Activated T-cell treated with anti-CD3 and anti-CD28 coated beads for 24 hours (primary cell): ENCODE measurements around the gene C2orf72.
"Not testable (repeated sequence)": the region's sequence is repeated elsewhere in the genome, so short reads cannot be mapped to it uniquely, and the experiment has no call there.

Experiments
- DNase-seq: peaks from one replicate; pipeline ENCODE4 v3.0.0-alpha.2; 2020; ENCODE audit warnings: low read depth

The C2orf72 gene

DNA sequence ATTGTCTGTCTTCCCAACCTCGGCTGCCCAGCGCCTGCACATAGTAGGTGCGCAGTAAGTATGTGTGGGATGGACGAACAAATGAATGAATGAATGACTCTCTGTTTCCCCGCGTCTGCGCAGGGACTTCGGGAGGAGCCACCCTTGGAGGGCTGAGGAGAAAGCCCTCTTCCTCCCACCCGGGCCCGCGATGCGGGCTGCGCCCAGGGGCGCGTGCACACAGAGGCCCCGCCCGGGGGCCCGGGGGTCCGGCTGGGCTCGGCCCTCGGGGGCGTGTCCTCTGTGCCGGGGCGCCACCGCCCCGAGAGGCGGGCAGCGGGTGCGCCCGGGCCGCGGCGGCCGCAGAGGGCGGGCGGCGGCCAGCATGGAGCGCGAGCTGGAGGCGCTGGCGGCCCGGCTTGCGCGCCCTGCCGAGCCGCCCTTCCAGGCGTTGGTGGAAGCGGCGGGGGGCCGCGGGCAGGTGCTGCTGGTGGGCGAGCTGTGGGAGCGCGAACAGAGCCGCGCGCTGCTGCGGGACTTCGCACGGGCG, at the start of gene C2orf72:
TSS of gene C2orf72 (plus strand) at position 322 of the 529 bp plus-strand sequence. CDS start at position 365, 43 bp downstream.
- no peak for DNase-seq

DNA sequence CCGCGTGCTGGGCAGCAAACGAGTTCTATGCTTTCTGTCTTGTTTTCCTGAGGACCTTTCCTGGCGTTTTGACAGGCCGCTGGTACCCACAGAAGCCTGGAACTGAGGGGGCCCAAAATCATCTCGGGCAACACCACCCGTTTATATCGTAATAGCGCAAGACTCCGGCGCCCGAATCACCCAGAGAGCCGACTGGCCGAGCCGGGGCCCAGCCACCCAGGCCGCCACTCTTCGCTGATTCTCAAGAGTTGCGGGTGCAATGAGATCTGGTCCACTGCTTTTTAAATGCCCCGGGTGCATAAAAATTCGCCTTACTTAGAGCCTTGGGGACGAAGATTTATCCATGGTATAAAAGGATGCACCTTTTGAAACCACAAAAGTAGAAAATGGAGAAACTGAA, 47.6 kb upstream of the C2orf72 start:
- no peak for DNase-seq

DNA sequence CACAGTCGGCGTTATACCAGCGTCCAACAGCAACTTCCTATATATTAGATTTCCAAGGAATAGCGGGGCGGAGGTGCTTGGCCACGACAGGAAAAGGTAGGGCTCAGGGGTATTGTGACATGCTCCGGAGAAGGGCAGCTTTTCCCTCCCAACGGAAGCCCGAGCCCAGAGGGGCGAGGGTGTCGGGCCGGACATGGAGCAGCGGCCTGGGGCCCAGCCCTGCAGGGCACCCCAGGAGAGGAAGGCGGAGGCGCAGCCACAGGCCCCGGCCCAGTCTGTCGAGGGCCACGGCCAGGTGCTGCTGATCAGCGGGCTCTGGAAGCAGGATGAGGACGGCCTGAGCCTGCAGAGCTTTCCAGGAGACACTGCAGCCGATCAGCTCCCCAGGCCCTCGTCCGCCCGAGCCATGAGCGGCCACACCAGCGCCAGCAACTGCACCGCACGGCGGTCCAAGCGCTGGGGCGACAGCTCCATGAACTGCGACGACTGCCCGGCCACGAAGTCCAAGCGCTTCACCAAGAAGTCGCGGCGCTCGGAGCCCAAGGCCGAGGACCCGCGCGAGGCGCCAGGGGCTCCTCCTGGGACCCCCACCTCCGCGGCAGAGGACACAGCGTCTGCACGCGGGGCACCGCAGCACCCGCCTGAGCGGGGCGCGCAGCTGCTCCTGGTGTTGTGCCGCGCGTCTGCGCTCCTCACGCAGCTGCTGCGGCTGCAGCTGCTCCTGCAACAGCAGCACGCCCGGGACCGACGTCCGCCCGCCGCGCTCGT, 47.0 kb upstream of the C2orf72 start:
- no peak for DNase-seq

DNA sequence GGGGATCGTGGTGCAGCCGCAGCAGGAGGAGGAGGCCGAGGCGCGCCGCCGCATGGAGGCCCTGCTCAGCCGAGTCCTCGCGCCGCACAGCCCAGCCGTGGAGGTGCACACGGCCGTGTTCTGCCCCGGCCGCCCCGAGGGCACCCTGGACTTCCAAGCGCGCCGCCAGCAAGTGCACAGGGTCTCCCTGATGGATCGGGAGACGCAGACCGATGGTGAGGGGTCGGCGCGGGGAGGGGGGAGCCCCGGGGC, 46.5 kb upstream of the C2orf72 start:
- no peak for DNase-seq

DNA sequence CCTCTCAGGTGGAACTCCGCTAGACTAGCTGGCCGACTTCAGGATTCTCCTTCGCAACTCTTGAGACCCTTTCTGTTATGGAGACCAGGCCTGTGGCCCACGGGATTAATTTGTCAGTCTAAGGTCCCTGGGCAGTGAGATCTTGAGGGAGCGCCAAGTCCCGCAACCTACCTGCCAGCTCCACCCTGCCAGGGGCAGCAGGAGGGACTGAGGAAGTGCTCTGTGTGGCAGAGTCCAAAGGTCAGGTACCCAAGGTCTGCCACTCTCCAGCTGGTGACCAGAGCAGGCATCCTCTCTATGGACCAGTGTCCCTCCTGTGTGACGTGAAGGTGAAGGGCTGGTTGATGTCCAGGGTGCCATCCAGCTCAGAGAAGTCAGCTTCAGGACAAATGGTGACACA, 45.7 kb upstream of the C2orf72 start:
- DNase-seq: no peak

DNA sequence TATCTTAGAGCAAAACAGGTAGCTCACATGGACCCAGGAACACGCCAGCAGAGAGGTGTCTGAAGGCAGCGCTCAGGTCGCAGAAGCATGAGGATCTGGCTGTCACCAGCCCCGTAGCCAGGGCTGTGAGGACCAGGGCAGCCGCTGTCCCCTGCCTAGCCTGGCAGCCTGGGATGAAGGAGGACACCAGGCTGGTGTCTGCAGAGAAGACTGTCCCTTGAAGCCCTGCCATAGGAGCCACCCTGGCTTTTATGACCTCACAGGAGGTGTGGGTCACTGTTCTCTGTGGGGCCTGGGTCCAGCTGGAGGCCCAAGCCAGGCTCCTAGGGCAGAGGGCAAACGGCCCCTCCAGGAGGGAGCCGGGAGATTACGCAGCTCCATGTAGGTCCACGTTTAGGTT, 41.5 kb upstream of the C2orf72 start, which contains the start of gene SPATA3:
TSS of gene SPATA3 (plus strand) at position 301 of the 400 bp plus-strand sequence. CDS start 113 bp downstream, outside the sequence.
- no peak for DNase-seq

DNA sequence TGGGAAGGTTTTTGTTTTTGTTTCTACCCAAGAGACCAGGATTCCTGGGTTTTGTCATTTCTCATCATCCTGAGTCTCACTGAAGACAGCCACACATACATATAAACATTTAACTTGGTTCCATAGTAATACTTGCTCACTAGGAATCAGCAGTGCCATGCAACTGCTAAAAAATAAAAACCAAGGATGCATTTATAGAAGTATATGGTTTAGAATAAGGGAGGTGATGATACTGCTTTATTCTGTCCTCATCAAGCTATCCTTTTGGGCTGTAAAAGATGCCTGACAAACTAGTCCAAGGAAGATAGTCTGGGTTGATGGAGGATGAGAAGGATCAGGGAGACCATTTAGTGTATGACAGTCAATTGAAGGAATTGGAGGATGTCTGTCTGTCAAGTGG, 40.7 kb upstream of the C2orf72 start:
- DNase-seq: no peak

DNA sequence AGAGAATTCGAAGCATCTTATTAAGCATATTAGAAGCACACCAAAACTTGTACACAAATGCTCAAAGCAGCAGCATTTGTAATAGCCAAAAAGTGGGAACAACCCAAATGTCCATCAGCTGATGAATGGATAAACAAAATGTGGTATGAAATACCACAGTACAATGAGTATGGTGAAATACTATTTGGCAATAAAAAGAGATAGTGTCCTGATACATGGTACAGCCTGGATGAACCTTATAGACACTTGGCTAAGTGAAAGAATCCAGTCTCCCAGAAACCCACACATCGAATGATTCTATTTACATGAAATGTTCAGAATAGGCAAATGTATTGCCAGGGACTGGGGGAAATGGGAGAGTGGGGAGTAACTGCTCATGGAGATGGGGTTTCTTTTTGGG, 38.4 kb upstream of the C2orf72 start:
- no peak for DNase-seq

DNA sequence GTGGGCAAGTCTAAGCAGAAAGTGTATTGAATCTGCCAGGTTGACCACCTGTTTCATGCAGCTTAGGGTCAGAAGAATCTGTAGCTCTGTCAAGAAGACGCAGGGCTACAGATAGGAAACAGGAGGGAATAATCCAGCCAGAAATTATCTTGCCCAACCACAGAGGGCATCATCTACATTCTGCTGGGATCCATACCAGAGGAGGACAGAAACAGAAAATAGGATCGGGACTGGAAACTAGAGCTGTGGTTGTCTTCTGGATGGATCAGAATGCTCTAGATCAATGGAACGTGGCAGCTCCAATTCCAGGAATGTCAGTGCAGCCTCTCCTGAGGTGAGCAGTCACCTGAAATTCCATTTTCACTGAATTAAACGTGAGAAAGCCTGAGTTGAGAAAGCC, 37.8 kb upstream of the C2orf72 start:
- no peak for DNase-seq

DNA sequence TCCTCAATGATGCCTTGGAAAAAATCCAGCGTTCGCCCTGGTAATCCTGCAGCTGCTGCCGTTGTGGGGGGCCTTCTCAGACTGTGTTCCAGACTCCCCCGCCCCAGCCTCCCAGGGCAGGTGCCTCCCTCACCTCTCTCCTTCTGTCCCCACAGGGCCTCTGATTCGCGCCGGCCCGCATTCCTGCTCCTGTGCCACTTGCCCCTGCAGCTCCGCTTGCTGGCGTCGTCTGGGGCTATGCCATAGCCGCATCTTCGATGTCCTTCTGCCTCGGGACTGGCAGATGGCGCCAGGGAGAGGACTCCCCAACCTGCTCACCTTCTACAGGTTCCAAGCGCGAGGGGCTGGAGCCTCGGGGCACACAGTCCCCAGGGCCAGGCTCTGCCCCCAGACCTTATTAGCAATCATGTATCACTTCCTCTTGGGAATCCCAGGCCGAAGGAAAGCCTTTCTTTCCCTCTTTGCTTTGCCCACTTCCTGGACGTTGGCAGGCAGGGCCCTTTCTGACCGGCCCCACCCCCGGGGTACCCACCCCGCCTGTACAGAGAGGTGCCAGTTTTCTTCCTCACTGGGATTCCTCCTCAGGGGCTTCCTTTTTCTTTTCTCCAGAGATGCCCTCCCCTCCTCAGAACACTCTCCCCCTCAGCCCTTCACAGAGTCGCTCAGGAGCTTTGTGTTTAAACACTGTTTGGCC, 37.0 kb upstream of the C2orf72 start:
- no peak for DNase-seq

DNA sequence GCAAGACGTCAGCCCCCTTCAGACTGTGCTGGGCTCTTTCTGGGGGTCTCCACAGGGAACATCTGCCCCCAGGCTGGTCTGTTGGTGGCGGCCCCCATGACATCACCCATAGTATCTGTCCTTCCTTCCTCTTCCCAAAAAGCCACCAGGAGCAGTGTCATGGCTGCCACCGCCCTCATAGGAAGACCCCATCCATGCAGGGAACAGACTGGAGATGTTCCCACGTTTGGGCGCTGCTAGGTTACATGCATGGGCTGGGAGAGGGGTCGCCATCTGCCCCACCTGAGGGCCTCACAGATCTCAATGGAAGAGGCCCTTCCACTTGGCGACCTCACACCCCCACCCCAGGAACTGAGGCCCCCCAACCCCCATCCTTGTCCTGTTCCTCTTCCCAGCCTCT, 36.3 kb upstream of the C2orf72 start:
- DNase-seq: no peak

DNA sequence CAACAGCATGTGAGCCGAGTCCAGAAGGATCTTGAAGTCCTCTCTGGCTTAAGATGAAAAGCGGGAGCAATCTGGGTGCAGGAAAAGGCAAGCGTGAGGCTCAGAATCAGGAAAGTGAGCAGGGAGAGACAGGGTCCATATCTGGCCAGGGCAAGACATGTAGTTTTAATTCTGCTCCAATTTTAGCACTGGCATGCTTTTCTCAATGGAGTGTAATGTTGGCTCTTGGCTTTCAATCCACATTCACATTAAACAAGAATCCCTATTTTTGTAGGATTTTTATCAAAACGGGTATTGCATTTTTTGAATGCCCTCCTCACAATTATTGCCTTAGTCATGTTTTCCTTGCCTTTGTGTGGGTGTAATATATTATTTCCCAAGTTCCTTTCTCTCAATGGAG, 35.4 kb upstream of the C2orf72 start:
- no peak for DNase-seq

DNA sequence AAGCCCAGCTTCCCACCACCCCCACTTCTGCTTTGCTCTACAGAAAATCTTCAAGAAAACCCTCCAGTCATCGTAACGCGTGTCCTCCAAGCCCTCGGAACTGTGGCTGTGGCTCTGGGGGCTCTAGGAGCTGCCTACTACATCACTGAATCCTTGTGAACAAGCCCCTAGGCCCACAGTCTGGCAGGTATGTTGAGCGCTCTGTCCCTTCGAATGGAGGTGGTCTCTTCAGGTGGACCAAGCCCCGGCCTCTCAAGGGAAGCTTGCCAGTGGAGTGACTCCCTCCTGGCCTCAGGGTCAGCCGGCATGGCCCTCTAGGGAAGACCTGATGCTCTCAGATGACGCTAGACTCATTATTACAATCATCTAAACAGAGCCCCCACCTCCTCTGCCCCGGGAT, 34.7 kb upstream of the C2orf72 start:
- no peak for DNase-seq

DNA sequence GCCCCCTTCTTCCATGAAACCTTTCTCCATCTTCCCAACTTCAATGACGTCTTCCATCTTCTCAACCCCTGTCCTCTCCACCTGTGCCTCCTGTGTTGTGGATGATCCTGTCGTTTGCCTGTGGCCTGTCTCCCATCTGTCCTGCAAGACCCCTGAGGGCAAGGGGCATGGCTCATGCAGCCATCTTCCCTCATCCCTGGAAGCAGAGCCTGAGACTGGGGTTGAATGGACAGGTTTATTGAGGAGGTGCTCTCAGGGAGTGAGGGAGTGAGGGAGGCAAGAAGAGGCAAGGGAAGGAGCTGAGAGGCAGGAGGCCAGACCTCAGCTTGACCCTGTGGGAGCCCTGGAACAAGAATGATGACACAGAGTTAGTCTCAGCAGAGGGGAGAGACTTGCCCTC, 34.1 kb upstream of the C2orf72 start:
- DNase-seq: no peak

DNA sequence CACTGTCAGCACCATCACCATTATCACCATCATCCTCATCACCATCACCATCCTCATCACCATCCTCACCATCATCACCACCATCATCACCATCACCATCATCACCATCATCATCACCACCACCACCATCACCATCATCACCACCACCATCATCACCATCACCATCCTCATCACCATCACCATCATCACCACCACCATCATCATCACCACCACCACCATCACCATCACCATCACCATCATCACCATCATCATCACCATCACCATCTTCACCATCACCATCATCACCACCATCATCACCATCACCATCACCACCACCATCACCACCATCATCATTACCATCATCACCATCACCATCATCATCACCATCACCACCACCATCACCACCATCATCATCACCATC, 32.4 kb upstream of the C2orf72 start:
- not testable (repeated sequence) for DNase-seq

DNA sequence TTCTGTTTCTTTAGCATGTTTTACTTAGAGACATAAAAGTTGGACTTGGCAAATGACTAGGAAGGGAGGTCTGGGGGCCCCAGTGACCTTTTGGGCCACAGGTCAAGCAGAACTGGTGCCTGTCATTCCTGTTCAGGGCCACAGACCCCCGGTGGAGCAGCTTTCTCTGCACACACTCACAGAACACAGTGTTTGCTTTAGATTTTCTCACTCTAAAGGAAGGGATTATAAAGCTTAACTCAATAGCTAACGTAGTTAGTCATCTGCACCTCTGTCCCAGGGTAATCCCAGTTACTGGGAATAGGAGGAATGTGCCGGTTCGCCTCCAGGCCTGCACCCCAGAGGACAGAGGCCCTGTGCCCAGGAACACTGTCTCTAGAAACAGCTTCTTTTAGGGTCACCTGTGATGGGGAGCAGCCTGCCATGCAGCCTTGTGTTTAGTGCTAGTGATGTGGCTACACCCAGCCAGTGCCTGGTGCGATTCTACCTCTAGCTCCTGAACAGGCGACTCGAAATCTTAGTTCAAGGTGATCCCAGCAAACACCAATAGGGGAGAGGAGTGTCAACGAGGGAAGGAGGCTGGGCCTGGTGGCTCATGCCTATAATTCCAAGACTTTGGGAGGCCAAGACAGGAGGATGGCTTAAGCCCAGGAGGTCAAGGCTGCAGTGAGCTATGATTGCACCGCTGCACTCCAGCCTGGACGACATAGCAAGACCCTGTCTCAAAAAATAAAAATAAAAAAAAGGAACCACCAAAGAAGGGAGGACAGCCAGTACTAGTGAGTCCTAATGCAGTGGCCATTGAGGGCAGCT, 29.8 kb upstream of the C2orf72 start:
- DNase-seq: no peak

DNA sequence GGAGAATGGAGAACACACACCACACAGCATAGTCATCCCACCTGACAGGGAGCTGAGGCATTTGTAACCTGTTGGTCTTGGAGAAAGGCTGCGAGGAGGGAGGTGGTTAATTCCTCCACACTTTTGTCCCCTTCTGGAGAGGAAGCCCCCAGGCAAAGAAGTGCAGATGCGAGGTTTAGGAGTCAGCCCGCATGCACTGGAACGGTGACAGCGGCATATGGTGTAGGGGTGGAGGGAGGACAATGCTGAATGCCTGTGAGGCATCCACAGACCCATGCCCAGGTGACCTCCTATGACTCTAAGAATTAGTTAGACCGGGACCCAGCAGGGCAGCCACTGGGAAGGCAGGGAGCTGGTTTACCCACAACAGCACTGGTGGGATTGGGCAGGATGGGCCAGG, 29.2 kb upstream of the C2orf72 start:
- no peak for DNase-seq

DNA sequence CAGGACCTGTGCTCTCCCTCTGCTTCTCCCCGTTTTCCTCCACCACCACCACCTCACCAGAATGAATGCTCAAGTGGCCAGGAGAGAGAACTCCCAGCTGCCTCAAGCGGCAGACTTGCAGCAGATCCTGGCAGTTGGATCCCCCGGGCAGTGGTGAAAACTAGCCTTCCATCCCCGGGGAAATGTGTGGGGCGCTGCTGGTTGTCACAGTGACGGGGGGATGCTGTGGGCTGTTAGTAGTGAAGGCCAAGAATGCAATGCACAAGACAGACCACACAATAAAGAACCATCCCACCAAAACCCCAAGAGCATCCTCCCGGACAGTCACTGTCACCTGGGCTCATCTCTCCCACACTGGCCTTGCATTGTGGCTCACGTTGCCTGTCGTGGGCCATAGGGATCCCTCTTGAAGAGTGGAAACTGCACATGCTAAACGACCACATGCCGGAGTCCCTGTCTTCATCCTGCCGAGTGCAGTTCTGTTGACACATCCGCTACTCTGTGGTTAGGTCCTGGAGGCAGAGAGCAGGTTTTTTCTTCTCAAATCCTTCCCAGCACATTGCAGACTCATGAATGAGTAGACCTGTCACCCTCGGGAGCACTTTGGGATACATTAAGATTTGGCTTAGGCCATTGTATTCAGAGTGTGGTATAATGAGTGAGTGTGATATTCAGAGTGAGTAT, 27.9 kb upstream of the C2orf72 start:
- DNase-seq: no peak

DNA sequence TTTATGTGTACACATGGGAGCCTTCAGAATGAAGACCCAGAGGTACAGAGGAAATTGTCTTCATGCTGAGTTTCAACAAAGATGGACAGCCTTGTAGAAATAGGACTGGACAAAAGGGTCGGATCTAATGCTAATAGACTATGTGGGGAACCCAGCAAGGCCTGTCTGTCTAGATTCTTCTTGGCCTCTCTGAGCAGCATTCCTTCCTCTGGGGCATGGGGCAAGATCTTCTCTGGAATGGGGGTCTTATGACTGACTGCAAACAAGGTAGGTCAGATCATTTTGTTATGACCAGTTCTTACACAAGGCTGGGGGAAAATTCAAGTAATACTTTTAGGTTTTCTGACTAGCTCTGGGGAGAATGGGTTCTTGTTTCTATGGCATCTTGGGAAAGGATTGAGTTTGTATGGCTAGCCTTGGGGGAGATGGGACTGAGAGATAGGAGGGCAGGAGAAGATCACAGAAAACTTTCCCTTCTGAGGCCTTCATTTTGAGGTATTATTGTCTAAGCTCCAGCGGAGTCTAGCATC, 27.1 kb upstream of the C2orf72 start:
- DNase-seq: no peak

DNA sequence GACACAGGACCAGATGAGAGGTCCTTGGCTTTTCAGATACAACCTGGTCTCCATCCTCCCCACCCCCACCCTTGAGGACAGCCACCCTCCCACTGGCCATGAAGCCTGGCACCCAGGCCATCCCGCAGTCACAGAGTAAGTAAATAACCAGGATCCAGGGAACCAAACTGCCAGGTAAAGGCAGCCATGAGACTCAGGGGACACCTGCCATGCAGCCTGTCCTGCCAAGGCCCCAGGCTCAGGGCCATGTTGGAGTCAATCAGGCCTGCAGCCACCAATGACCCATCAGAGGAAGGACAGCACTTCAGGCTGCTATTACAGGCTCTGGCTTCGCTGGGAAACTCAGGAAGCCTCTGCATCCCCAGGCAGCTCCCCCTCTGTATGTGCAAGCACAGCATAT, 25.8 kb upstream of the C2orf72 start:
- no peak for DNase-seq

DNA sequence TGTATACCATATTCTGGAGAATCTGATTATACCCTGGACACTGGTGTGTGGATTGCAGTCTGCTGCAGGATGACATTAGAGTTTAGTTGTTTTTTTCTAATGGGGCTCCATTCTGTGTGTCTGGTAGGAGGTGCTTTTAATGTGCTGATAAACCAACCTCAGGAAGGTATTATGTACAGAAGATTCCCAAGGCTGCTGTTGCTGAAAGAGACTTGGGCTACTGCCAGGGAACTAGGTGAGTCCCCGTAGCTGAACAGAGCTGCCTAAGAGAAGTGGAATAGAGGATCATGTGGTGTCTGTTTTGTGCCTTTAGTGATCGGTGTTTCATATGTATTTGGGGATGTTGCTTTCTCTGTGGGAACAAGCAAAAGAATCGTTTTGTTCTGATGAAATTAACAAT, 24.9 kb upstream of the C2orf72 start:
- no peak for DNase-seq

DNA sequence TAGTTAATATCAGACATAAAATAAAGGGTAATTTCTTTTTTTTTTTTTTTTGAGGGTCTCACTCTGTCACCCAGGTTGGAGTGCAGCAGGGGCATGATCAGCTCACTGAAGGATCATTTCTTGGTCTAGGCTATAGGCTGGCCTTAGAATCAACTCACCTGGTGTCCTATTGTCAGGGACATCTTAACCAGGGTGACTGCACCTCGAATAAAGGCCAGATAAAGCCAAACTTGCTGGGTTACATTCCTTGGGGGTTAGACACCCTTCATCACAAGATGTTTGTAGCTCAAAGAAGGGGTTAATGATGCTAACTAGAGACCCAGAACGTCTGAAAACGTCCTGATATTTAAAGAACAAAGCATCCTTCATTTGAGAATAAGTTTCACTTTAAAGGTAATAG, 23.5 kb upstream of the C2orf72 start:
- DNase-seq: no peak
